GM12891 (cell line): ENCODE results near the gene HLA-G.

Experiments used
- DNase-seq: peaks from one replicate; pipeline ENCODE4 v3.0.0; 2011; ENCODE audit warnings: low spot score; ENCODE audit not compliant: insufficient read length
- FAIRE-seq: peaks from 2 replicates; lab custom pipeline; 2011; peaks lifted over from hg19 to GRCh38; lab: Jason Lieb, UNC
- PAX5 ChIP-seq: IDR thresholded peaks from 2 replicates; pipeline ENCODE4 v1.6.1; 2011; ENCODE audit warnings: low read length, moderate library complexity, mild to moderate bottlenecking; ENCODE audit not compliant: insufficient read depth, severe bottlenecking
- POLR2A ChIP-seq: IDR thresholded peaks from 2 replicates; pipeline ENCODE4 v1.6.1; 2011; ENCODE audit warnings: low read depth, low read length, control low read depth
- POLR2AphosphoS5 ChIP-seq: IDR thresholded peaks from 2 replicates; pipeline ENCODE4 v1.6.1; 2011; ENCODE audit warnings: low read depth, low read length, control low read depth
- POU2F2 ChIP-seq: IDR thresholded peaks from 2 replicates; pipeline ENCODE4 v1.6.1; 2011; ENCODE audit warnings: low read depth, mild to moderate bottlenecking, control low read depth, low read length, moderate library complexity
- SPI1 ChIP-seq: IDR thresholded peaks from 2 replicates; pipeline ENCODE4 v1.6.1; 2011; ENCODE audit warnings: low read depth, low read length, control low read depth
- TAF1 ChIP-seq: IDR thresholded peaks from 2 replicates; pipeline ENCODE4 v1.6.1; 2011; ENCODE audit warnings: low read depth, low read length, control low read depth

Gene HLA-G

DNA sequence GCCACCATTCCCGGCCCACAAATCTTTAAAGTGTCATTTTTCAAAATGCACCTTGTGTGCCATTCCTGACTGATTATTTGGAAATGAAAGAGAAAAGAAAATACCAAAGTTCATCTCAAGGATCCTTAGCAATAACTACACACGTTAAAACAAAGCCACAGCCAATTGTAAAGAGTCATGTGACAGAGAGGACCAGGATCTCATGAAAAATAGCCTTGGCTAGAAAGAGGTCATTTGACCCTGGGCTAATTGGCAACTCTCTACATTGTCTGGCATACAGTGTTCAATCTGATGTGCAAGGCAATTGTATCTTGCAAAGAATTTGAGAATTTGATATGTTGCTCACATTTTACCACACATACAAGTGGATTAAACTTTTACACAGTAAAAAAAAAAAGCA lies 31.6 kb upstream of the HLA-G start:
- FAIRE-seq, result no peak
- no peak for DNase-seq
- no peak for TF ChIP-seq POLR2A
- TF ChIP-seq POU2F2, result no peak
- TF ChIP-seq PAX5, result no peak
- TF ChIP-seq TAF1, result no peak
- no peak for TF ChIP-seq POLR2AphosphoS5
- no peak for TF ChIP-seq SPI1

DNA sequence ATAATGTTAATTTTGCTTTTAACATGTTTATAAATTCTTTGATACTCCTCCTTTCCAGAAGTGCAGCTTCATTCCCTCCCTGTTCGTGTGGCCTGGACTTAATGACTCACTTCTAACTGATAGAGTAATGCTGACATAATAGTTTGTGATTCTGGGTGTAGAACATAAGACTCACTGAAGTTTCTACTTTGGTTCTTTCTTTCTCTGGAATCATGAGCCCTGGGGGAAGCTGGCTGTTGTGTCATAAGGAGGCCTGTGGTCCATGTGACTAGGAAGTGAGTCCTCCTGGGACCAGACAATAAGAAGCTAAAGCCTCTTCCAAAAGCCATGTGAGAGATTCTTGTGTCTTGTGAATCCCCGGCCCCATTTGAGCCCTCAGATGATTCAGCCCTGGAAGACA lies 30.5 kb upstream of the HLA-G start:
- FAIRE-seq, result no peak
- TF ChIP-seq POLR2A (no peak), POLR2AphosphoS5 (no peak), POU2F2 (no peak)
- no peak for DNase-seq

DNA sequence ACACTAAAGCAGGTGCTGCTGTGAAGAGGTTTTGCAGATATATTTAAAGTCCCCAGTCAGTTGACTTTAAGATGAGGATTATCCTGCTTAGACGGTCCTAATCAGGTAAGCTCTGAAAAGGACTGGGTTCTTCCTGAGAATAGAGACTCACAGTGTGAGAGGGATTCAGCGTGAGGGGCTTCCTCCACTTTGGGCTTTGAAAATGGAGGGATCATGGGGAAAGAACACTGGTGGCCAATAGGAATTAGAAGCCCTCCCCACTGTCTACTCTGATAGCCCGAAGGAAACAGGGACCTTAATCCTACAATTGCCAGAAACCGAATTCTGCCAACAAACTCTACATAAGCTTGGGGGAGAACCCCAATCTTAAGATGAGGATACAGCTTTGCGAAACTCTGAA lies 29.7 kb upstream of the HLA-G start:
- DNase-seq (no peak), FAIRE-seq (no peak)

DNA sequence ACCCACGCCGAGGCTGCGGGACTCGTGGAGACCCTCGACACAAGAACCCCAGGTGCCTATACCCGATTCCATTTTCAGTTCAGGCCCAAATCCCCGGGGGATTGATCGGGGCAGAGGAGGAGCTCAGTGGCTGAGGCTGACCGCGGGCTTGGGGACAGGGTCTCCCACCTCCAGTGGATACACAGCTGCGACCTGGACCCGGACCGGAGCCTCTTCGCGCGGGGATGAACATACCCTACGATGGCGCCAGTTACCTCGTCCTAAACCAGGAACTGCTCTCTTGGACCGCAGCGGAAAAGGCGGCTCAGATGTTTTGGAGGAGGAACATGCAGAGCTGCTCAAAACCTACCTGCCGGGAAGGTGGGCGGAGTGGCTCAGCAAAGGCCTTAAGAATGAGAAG lies 27.4 kb upstream of the HLA-G start:
- no peak for FAIRE-seq
- no peak for DNase-seq
- TF ChIP-seq TAF1, result no peak
- TF ChIP-seq POLR2A, result no peak
- TF ChIP-seq POU2F2, result no peak
- TF ChIP-seq SPI1, result no peak
- no peak for TF ChIP-seq POLR2AphosphoS5
- TF ChIP-seq PAX5, result no peak

More for the DNA sequence above, 29.7 kb upstream of the HLA-G start:
- TF ChIP-seq POLR2A (no peak), TAF1 (no peak), POLR2AphosphoS5 (no peak), PAX5 (no peak), SPI1 (no peak), POU2F2 (no peak)

DNA sequence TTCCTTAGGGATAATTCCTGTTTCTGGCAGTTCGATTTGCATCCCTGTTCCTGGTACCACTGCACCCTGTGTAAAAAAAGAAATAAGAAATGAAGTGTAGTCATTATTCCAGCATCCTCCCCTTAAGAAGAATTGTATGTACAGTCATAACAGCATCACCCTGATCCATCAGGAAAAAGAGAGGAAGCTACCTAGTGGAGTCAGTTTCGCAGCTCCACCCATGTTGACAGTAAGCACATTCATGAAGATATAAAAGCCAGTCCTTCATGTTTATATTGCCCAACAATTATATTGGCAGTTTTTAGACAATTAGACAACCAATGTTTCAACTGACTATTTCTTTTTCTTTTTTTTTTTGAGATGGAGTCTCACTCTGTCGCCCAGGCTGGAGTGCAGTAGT lies 21.2 kb upstream of the HLA-G start:
- no peak for DNase-seq
- TF ChIP-seq SPI1 (no peak), POU2F2 (no peak), TAF1 (no peak), POLR2A (no peak), PAX5 (no peak), POLR2AphosphoS5 (no peak)
- FAIRE-seq, result no peak

DNA sequence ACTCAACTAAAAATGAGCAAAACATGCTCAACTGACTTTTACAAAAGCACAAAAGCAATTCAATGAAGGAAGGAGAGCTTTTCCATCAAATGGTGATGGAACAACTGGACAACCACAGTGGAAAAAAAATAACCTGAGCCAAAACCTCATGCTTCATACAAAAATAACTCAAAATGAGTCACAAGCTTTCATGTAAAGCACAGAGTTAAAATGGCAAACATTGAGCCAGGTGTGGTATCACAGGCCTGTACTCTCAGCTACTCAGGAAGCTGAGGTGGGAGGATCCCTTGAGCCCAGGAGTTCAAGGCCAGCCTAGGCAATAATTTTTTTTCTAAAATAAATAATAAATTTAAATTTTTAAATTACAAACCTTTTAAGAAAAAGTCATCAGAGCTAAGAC lies 18.4 kb upstream of the HLA-G start:
- no peak for FAIRE-seq
- TF ChIP-seq TAF1 (no peak), POLR2AphosphoS5 (no peak), POU2F2 (no peak), SPI1 (no peak), POLR2A (no peak), PAX5 (no peak)
- no peak for DNase-seq

DNA sequence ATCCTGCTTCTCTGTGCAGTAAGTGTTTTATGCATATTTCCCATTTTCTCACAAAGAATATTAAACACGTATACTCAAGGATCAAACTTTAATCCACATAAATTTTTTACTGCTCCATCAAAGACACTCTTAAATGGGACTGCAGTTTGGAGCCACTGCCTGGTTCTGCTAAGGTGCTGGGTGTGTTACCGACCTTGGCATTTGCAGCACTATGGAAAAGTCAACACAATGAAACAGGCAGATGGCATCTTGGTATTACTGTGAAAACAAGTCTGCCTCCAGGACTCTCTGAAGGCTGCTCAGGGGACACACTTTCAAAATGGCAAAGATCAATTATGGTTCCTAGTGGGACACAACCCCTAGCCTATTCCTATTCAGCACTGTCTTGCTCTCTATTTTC lies 17.3 kb upstream of the HLA-G start:
- no peak for TF ChIP-seq POU2F2
- no peak for TF ChIP-seq SPI1
- TF ChIP-seq PAX5, result no peak
- TF ChIP-seq TAF1, result no peak
- no peak for TF ChIP-seq POLR2AphosphoS5
- TF ChIP-seq POLR2A, result no peak
- DNase-seq (no peak), FAIRE-seq (no peak)

DNA sequence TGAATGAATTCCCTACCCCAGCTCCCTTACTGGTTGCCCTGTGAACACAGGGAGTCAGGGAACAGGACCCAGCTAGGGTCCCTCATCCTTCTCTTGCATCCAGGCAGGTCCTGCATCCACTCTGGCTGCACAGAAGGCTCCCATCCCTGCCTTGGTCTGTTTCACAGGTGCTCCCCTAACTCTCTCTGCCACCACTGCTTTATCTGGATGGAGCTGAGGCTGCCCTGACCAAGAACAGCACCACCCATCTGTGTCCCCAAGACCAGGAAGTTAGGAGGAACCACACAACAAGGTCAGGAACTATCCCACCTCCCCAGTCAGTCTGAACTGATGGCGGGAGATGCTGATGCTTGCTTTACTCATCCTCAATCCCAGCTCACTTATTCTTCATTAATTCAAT lies 16.2 kb upstream of the HLA-G start:
- DNase-seq, result no peak
- FAIRE-seq, result no peak
- TF ChIP-seq POLR2AphosphoS5 (no peak), SPI1 (no peak), POU2F2 (no peak), POLR2A (no peak), TAF1 (no peak), PAX5 (no peak)

DNA sequence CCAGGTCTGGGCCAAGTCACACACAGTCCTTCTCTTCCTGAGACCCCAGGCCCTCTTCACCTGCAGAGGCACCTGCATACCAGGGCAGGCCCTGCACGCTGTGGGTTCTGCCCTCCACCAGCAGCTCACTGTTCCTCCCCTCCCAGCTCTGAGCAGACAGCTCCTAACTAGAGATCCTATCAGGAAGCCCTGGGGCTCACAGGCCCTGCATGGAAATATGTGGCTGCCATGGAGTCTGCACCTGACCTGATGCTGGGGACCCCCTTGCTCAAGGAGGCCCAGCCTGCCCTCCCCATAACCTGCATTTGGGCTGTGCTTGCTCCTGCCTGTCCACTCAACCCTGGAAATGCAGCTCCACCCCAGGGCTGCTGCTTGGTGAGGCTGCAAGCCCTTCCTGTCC lies 14.6 kb upstream of the HLA-G start:
- TF ChIP-seq POLR2AphosphoS5 (no peak), POLR2A (no peak), PAX5 (no peak), TAF1 (no peak), SPI1 (no peak), POU2F2 (no peak)
- FAIRE-seq (no peak), DNase-seq (no peak)

DNA sequence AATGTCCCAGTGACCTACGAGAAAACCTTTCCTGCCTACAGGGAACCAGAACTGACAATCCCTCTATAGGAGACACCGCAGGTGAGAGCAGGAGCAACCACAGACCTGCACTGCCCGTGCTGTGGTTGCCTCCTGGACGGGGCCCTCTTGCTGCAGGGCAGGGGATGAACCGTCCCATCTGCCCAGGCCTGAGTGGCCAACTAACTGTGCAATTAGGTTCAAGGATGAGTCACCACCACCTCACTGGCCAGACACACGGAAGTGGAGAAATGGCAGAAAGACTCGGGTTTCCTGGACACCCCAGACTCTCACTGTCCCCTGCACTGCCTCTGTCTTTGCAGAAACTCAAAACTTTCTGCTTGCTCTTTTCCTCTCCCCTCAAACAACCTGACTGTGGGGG lies 13.8 kb upstream of the HLA-G start:
- no peak for TF ChIP-seq PAX5
- no peak for TF ChIP-seq TAF1
- TF ChIP-seq POLR2AphosphoS5, result no peak
- TF ChIP-seq POLR2A, result no peak
- no peak for TF ChIP-seq SPI1
- TF ChIP-seq POU2F2, result no peak
- no peak for FAIRE-seq
- DNase-seq, result no peak

DNA sequence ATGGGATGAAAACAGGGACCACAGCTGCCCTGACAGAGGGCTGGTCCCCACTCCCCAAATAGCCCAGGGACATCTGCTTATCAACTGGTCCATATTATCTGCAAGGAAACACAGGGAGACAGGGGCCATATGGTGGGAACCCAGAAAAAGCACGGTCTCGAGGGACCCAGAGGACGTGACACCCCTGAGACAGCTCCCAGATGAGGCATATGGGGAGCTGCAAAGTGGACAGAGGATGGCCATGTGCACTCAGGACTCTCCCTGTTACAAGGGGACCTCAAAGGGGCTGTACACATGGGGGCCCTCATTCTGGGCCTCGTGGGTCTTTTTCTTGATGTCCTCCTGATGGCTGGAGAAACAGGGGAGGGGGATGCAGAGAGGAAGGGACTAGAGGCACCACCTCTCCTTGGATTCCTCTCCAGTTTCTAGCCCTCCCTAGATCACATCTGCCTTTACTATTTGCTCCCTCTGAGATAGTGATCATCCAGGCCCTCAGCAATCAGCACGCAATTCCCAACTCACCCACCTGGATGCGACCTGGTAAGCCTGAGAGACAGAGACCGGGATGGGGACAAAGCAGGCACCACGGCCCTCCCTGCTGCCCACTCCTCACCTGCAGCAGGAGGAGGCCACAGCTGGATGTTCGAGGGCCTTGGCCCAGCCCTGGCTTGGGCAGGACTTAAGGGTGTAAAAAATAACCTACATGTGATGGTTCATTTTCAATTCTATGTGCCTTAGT lies 13.1 kb upstream of the HLA-G start:
- no peak for DNase-seq
- TF ChIP-seq TAF1, result no peak
- no peak for TF ChIP-seq SPI1
- TF ChIP-seq POU2F2, result no peak
- no peak for TF ChIP-seq POLR2AphosphoS5
- TF ChIP-seq POLR2A, result no peak
- FAIRE-seq, result no peak
